Measurements from ENCODE around the gene GALNT13. TPM values are rescaled to one million over a fixed set of nuclear protein-coding genes. Genes with fewer than 3 reads are reported as not detected.

GALNT13 gene
- total RNA-seq, 2 experiments from 2014 or later = not detected

DNA sequence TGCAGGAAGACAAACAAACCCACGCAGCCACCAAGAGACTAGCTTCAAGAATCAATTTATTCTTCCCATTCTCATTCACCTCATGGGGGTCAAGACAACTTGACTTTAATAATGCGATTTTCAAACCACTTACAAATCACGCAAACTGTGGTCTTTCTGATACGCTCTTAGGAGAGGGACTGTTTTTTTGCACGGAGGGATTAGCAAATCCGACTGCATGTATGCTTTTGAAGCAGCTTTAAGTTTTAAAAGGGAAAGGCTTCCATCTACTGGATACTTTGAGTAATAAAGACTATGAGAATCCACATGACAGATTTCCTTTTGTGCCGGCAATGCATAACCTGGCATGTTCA lies 503.8 kb downstream of the GALNT13 start:
- no peaks in the 10 kb centered on the region for H3K27me3 Mint-ChIP-seq

DNA sequence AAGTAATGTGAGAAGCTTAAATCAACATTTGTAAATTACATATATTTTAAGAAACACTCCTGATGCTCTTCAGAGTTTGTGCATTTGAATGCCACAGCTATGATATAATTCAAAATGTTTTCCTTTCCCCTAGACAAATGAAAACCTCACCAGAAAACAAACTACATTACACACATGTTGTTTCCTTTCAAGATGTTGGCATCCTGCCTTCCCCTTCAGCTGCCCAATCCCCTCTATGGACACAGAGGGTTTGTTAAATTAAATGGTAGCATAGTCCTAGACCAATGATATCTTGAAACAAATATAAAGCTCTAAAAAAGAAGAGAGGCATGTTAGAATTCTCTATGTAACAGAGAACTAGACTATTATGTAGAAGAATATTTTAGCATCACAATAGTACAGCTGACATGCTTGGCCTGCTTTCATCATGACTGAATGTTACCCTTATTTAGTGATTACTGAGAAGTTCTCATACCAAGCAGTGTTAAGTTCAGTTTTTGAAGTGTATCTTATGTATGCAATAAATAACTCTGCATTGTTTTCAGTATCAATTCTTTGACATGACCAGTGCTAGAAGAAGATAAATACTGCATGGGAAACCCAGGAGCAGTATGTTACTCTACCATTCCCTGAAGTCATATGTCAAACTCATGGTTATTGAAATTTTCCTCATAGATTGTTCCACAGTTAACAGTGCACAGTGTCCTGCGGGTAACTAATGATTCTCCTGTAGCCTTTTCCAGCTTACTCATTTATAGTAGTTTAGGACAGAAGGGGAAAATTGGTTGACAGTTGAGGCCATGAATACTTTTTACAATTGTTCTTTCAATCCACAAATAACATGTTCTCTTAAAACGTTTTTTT lies 510.4 kb downstream of the GALNT13 start:
- H3K4me3 Mint-ChIP-seq = no peak overlapping the region
- no peak overlapping the region for H3K27ac Mint-ChIP-seq
- H3K27ac ChIP-seq (ENCODE audit: low read depth in 1 of 2, low read length in 2 of 2) = no peak overlapping the region
- H3K4me3 ChIP-seq (ENCODE audit: low read length) = no peak overlapping the region
- no peaks in the 10 kb centered on the region for H3K9me3 Mint-ChIP-seq
- no peaks in the 10 kb centered on the region for H3K36me3 ChIP-seq (ENCODE audit: insufficient read depth, low read length)
- TF ChIP-seq, protein P1, sequence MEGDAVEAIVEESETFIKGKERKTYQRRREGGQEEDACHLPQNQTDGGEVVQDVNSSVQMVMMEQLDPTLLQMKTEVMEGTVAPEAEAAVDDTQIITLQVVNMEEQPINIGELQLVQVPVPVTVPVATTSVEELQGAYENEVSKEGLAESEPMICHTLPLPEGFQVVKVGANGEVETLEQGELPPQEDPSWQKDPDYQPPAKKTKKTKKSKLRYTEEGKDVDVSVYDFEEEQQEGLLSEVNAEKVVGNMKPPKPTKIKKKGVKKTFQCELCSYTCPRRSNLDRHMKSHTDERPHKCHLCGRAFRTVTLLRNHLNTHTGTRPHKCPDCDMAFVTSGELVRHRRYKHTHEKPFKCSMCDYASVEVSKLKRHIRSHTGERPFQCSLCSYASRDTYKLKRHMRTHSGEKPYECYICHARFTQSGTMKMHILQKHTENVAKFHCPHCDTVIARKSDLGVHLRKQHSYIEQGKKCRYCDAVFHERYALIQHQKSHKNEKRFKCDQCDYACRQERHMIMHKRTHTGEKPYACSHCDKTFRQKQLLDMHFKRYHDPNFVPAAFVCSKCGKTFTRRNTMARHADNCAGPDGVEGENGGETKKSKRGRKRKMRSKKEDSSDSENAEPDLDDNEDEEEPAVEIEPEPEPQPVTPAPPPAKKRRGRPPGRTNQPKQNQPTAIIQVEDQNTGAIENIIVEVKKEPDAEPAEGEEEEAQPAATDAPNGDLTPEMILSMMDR (IDR thresholded peaks at IDR 0.05) = no peak
- no peaks in the 10 kb centered on the region for H3K27me3 Mint-ChIP-seq
- intact Hi-C loops (cut with DNase I, micrococcal nuclease) = no loop called here
- DNase-seq (no peak), ATAC-seq (ENCODE audit: poor library complexity) (no peak)
- ChIA-PET POLR2A (no interaction called here), CTCF (no interaction called here)
- no peaks in the 10 kb centered on the region for H3K4me1 ChIP-seq (ENCODE audit: insufficient read depth, low read length)
- no peaks in the 10 kb centered on the region for H3K4me1 Mint-ChIP-seq (ENCODE audit: low read depth)
- H3K36me3 Mint-ChIP-seq (ENCODE audit: low read depth) = no peaks in the 10 kb centered on the region
- no peaks in the 10 kb centered on the region for H3K27me3 ChIP-seq (ENCODE audit: control insufficient read depth in 1 of 2, insufficient read depth in 2 of 2, low read length in 2 of 2)
- H3K9me3 ChIP-seq (ENCODE audit: control insufficient read depth in 1 of 2, insufficient read depth in 1 of 2, low read length in 2 of 2) = no peaks in the 10 kb centered on the region

More for the DNA sequence above, 503.8 kb downstream of the GALNT13 start:
- no peaks in the 10 kb centered on the region for H3K27me3 ChIP-seq (ENCODE audit: control insufficient read depth in 1 of 2, insufficient read depth in 2 of 2, low read length in 2 of 2)
- H3K4me3 ChIP-seq (ENCODE audit: low read length) = no peak overlapping the region
- no peak overlapping the region for H3K27ac ChIP-seq (ENCODE audit: low read depth in 1 of 2, low read length in 2 of 2)
- ATAC-seq (ENCODE audit: poor library complexity) (no peak), DNase-seq (no peak)
- ChIA-PET CTCF (no interaction called here), POLR2A (no interaction called here)
- H3K4me3 Mint-ChIP-seq = no peak overlapping the region
- no peaks in the 10 kb centered on the region for H3K36me3 Mint-ChIP-seq (ENCODE audit: low read depth)
- H3K4me1 ChIP-seq (ENCODE audit: insufficient read depth, low read length) = no peaks in the 10 kb centered on the region
- TF ChIP-seq, protein P1 (IDR thresholded peaks at IDR 0.05) = no peak
- H3K36me3 ChIP-seq (ENCODE audit: insufficient read depth, low read length) = no peaks in the 10 kb centered on the region
- no peaks in the 10 kb centered on the region for H3K9me3 Mint-ChIP-seq
- intact Hi-C loops (cut with DNase I, micrococcal nuclease) = no loop called here
- H3K27ac Mint-ChIP-seq = no peak overlapping the region
- H3K9me3 ChIP-seq (ENCODE audit: control insufficient read depth in 1 of 2, insufficient read depth in 1 of 2, low read length in 2 of 2) = no peaks in the 10 kb centered on the region
- H3K4me1 Mint-ChIP-seq (ENCODE audit: low read depth) = peaks cover 4% of the 10 kb centered on the region

DNA sequence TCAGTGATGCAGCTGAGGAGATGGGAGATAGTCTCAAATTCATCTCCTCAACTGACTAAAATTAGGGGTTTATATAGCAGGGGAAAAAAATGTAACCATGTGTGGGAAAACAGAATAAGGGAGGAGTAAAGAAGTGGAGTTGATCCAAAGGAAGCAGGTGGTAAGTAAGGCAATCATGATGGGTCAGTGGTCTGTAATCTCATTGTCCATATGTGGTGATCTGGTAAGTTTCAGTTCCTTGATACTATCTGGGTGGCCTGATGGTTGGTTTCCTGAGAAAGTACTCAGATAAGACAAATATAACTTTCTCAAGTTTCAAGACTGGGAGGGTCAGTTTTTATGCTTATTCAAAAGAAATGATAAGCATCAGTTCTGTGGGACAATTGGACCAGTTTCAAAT lies 514.5 kb downstream of the GALNT13 start:
- Mint-ChIP-seq H3K27me3 (no peaks in the 10 kb centered on the region), H3K4me1 (ENCODE audit: low read depth) (no peaks in the 10 kb centered on the region), H3K36me3 (ENCODE audit: low read depth) (no peaks in the 10 kb centered on the region), H3K27ac (no peak overlapping the region), H3K9me3 (peaks cover 6% of the 10 kb centered on the region), H3K4me3 (no peak overlapping the region)
- CTCF ChIA-PET = no interaction called here
- Histone ChIP-seq H3K27ac (ENCODE audit: low read depth in 1 of 2, low read length in 2 of 2) (no peak overlapping the region), H3K36me3 (ENCODE audit: insufficient read depth, low read length) (no peaks in the 10 kb centered on the region), H3K9me3 (ENCODE audit: control insufficient read depth in 1 of 2, insufficient read depth in 1 of 2, low read length in 2 of 2) (peaks cover 0 to 4% of the 10 kb centered on the region in 2 experiments), H3K27me3 (ENCODE audit: control insufficient read depth in 1 of 2, insufficient read depth in 2 of 2, low read length in 2 of 2) (no peaks in the 10 kb centered on the region), H3K4me1 (ENCODE audit: insufficient read depth, low read length) (no peaks in the 10 kb centered on the region), H3K4me3 (ENCODE audit: low read length) (no peak overlapping the region)
- POLR2A ChIA-PET = no interaction called here
- no peak for DNase-seq
- no peak for ATAC-seq (ENCODE audit: poor library complexity)
- TF ChIP-seq, protein P1 (IDR thresholded peaks at IDR 0.05) = no peak
- intact Hi-C loops (cut with DNase I, micrococcal nuclease) = no loop called here
